ENCODE results near the gene C12orf42. TPM values are rescaled to one million over a fixed set of nuclear protein-coding genes. Genes with fewer than 3 reads are reported as not detected.
A peak's percentile ranks its signal among the peaks of the same experiment; 100 is the strongest.

C12orf42 gene
- total RNA-seq, 6 donors from 2014 or later = not detected

- WGBS, 2 donors = 69 to 71% methylated on average over 3 of the region's 3 CpGs
- Histone ChIP-seq H3K9me3 (no peaks in the 10 kb centered on the region), H3K4me3 (no peak overlapping the region), H3K4me1 (no peaks in the 10 kb centered on the region), H3K27me3 (no peaks in the 10 kb centered on the region), H3K36me3 (no peaks in the 10 kb centered on the region), H3K27ac (no peak overlapping the region)
- no peak for TF ChIP-seq POLR2AphosphoS5 (IDR thresholded peaks at IDR 0.05)
- TF ChIP-seq EP300 (IDR thresholded peaks at IDR 0.05) = no peak
- TF ChIP-seq CTCF (IDR thresholded peaks at IDR 0.05) = no peak
- TF ChIP-seq POLR2A (IDR thresholded peaks at IDR 0.05) = no peak
- DNase-seq (peak in 1 of 2 donors; percentile 9), ATAC-seq (ENCODE audit: low FRiP score in 2 of 2) (no peak)
Observed at GRCh38 chr12:103278329-103278728, 217.4 kb downstream of the C12orf42 start.

GRCh38 chr12:103273645-103274044 lies 222.1 kb downstream of the C12orf42 start:
- no peaks in the 10 kb centered on the region for H3K4me1 ChIP-seq
- TF ChIP-seq POLR2A (IDR thresholded peaks at IDR 0.05) (no peak), POLR2AphosphoS5 (IDR thresholded peaks at IDR 0.05) (no peak), CTCF (IDR thresholded peaks at IDR 0.05) (no peak), EP300 (IDR thresholded peaks at IDR 0.05) (no peak)
- DNase-seq (no peak), ATAC-seq (ENCODE audit: low FRiP score in 2 of 2) (no peak)
- no peak overlapping the region for H3K27ac ChIP-seq
- H3K27me3 ChIP-seq = no peaks in the 10 kb centered on the region
- no peaks in the 10 kb centered on the region for H3K9me3 ChIP-seq
- H3K4me3 ChIP-seq = no peak overlapping the region
- WGBS, 2 donors = 59 to 80% methylated on average over 3 of the region's 3 CpGs
- no peaks in the 10 kb centered on the region for H3K36me3 ChIP-seq

- Histone ChIP-seq H3K36me3 (no peaks in the 10 kb centered on the region), H3K9me3 (no peaks in the 10 kb centered on the region), H3K27me3 (no peaks in the 10 kb centered on the region), H3K27ac (no peak overlapping the region), H3K4me3 (no peak overlapping the region), H3K4me1 (no peaks in the 10 kb centered on the region)
- ATAC-seq (ENCODE audit: low FRiP score in 2 of 2) (no peak), DNase-seq (no peak)
- 92 to 100% methylated on average over 1 of the region's 1 CpG for WGBS, 2 donors
- TF ChIP-seq CTCF (IDR thresholded peaks at IDR 0.05) (no peak), POLR2A (IDR thresholded peaks at IDR 0.05) (no peak), EP300 (IDR thresholded peaks at IDR 0.05) (no peak), POLR2AphosphoS5 (IDR thresholded peaks at IDR 0.05) (no peak)
Observed at GRCh38 chr12:103272949-103273348, 222.8 kb downstream of the C12orf42 start.

GRCh38 chr12:103269946-103270345 lies 225.8 kb downstream of the C12orf42 start:
- Histone ChIP-seq H3K4me3 (no peak overlapping the region), H3K4me1 (no peaks in the 10 kb centered on the region), H3K27ac (no peak overlapping the region), H3K9me3 (no peaks in the 10 kb centered on the region), H3K36me3 (no peaks in the 10 kb centered on the region), H3K27me3 (no peaks in the 10 kb centered on the region)
- TF ChIP-seq CTCF (IDR thresholded peaks at IDR 0.05) (no peak), POLR2AphosphoS5 (IDR thresholded peaks at IDR 0.05) (no peak), EP300 (IDR thresholded peaks at IDR 0.05) (no peak), POLR2A (IDR thresholded peaks at IDR 0.05) (no peak)
- DNase-seq (no peak), ATAC-seq (ENCODE audit: low FRiP score in 2 of 2) (peak in 1 of 2 donors; percentile 70)

GRCh38 chr12:103268831-103269514 lies 226.8 kb downstream of the C12orf42 start:
- Histone ChIP-seq H3K27me3 (no peaks in the 10 kb centered on the region), H3K4me3 (no peak overlapping the region), H3K27ac (no peak overlapping the region), H3K9me3 (no peaks in the 10 kb centered on the region), H3K4me1 (no peaks in the 10 kb centered on the region), H3K36me3 (no peaks in the 10 kb centered on the region)
- no peak for DNase-seq
- TF ChIP-seq EP300 (IDR thresholded peaks at IDR 0.05) (no peak), CTCF (IDR thresholded peaks at IDR 0.05) (no peak), POLR2A (IDR thresholded peaks at IDR 0.05) (no peak), POLR2AphosphoS5 (IDR thresholded peaks at IDR 0.05) (no peak)
- WGBS, 2 donors = 44 to 49% methylated on average over 5 of the region's 5 CpGs
- ATAC-seq (ENCODE audit: low FRiP score in 2 of 2) = no peak

Data from upper lobe of left lung (tissue), 6 donors.